Chondrocyte (in vitro differentiated cells): ENCODE results near the gene DBNDD1. TPM values are rescaled to one million over a fixed set of nuclear protein-coding genes. Genes with fewer than 3 reads are reported as not detected.

ENCODE experiments used
- DNase-seq: peaks from one replicate; pipeline ENCODE4 v3.0.0; 2021; ENCODE audit warnings: mixed read lengths, low spot score
- H3K27ac Mint-ChIP-seq: one replicate; pipeline ENCODE4 v1.8.0; 2021; ENCODE audit warnings: mild to moderate bottlenecking, moderate library complexity, mixed read lengths; ENCODE audit not compliant: unreplicated experiment
- H3K27me3 Mint-ChIP-seq: 2 replicates; pipeline ENCODE4 v1.8.0; 2021; ENCODE audit warnings: low read depth, mixed read lengths
- H3K36me3 Mint-ChIP-seq: 2 replicates; pipeline ENCODE4 v1.8.0; 2021; ENCODE audit warnings: low read depth, mixed read lengths
- H3K4me1 Mint-ChIP-seq: 2 replicates; pipeline ENCODE4 v1.8.0; 2021; ENCODE audit warnings: low read depth, mild to moderate bottlenecking, mixed read lengths
- H3K4me3 Mint-ChIP-seq: one replicate; pipeline ENCODE4 v1.8.0; 2021; ENCODE audit warnings: mild to moderate bottlenecking, moderate library complexity, mixed read lengths; ENCODE audit not compliant: unreplicated experiment
- H3K9me3 Mint-ChIP-seq: 2 replicates; pipeline ENCODE4 v1.8.0; 2021; ENCODE audit warnings: low read depth, mixed read lengths
- CTCF ChIP-seq: fragments of 200-600 bp; sonication (generic); IDR thresholded peaks from 2 replicates; pipeline ENCODE4 v1.5.0; 2021; ENCODE audit warnings: antibody characterized with exemption, mild to moderate bottlenecking, moderate library complexity
- total RNA-seq: library from RNA; stranded (reverse); gene quantifications from 3 replicates; pipeline ENCODE4 v1.2.1, GENCODE V29; 2021

The DBNDD1 gene
- total RNA-seq, 1 donor from 2014 or later: 3.7 TPM

GRCh38 chr16:89990799-89991198 lies 28.5 kb downstream of the DBNDD1 start:
- Mint-ChIP-seq H3K27me3 (no peaks in the 10 kb centered on the region), H3K4me3 (no peak overlapping the region), H3K36me3 (peaks cover 30% of the 10 kb centered on the region), H3K4me1 (peaks cover 9% of the 10 kb centered on the region), H3K27ac (no peak overlapping the region), H3K9me3 (peaks cover 9% of the 10 kb centered on the region)
- no peak for TF ChIP-seq CTCF
- no peak for DNase-seq

GRCh38 chr16:89988951-89989350 lies 30.3 kb downstream of the DBNDD1 start:
- H3K4me1 Mint-ChIP-seq: no peaks in the 10 kb centered on the region
- peaks cover 23% of the 10 kb centered on the region for H3K36me3 Mint-ChIP-seq
- no peaks in the 10 kb centered on the region for H3K9me3 Mint-ChIP-seq
- no peak overlapping the region for H3K27ac Mint-ChIP-seq
- no peak for DNase-seq
- no peak overlapping the region for H3K4me3 Mint-ChIP-seq
- H3K27me3 Mint-ChIP-seq: no peaks in the 10 kb centered on the region
- TF ChIP-seq CTCF: no peak

GRCh38 chr16:89987169-89987568 lies 32.1 kb downstream of the DBNDD1 start:
- Mint-ChIP-seq H3K27ac (no peak overlapping the region), H3K36me3 (peaks cover 24% of the 10 kb centered on the region), H3K4me1 (no peaks in the 10 kb centered on the region), H3K4me3 (no peak overlapping the region), H3K27me3 (no peaks in the 10 kb centered on the region), H3K9me3 (no peaks in the 10 kb centered on the region)
- DNase-seq: no peak
- no peak for TF ChIP-seq CTCF

GRCh38 chr16:89986600-89986999 lies 32.7 kb downstream of the DBNDD1 start:
- no peak for TF ChIP-seq CTCF
- Mint-ChIP-seq H3K27ac (no peak overlapping the region), H3K36me3 (peaks cover 26% of the 10 kb centered on the region), H3K27me3 (no peaks in the 10 kb centered on the region), H3K9me3 (no peaks in the 10 kb centered on the region), H3K4me1 (no peaks in the 10 kb centered on the region), H3K4me3 (no peak overlapping the region)
- DNase-seq: no peak

- TF ChIP-seq CTCF: no peak
- Mint-ChIP-seq H3K27ac (no peak overlapping the region), H3K4me3 (no peak overlapping the region), H3K9me3 (no peaks in the 10 kb centered on the region), H3K36me3 (peaks cover 27% of the 10 kb centered on the region), H3K27me3 (no peaks in the 10 kb centered on the region), H3K4me1 (no peaks in the 10 kb centered on the region)
- DNase-seq: no peak
Measured at GRCh38 chr16:89985219-89985618, 34.0 kb downstream of the DBNDD1 start.
